Suprapubic skin (tissue), 4 donors: ENCODE results near the gene GRID1. TPM values are rescaled to one million over a fixed set of nuclear protein-coding genes. Genes with fewer than 3 reads are reported as not detected.

ENCODE experiments used
- DNase-seq, 2 donors: peaks; one replicate each; pipeline ENCODE4 v3.0.0-alpha.2; 2019; ENCODE audit warnings: low spot score in 2 of 2
- H3K27ac ChIP-seq: fragments of 200-600 bp; sonication (generic); one replicate; pipeline ENCODE4 v1.5.1; 2019
- H3K27me3 ChIP-seq: fragments of 200-600 bp; sonication (generic); one replicate; pipeline ENCODE4 v1.5.1; 2019
- H3K36me3 ChIP-seq: fragments of 200-600 bp; sonication (generic); one replicate; pipeline ENCODE4 v1.5.1; 2019
- H3K4me1 ChIP-seq: fragments of 200-600 bp; sonication (generic); one replicate; pipeline ENCODE4 v1.5.1; 2019
- H3K4me3 ChIP-seq: fragments of 200-600 bp; sonication (generic); one replicate; pipeline ENCODE4 v1.5.1; 2019; ENCODE audit warnings: mild to moderate bottlenecking
- H3K9me3 ChIP-seq: fragments of 200-600 bp; sonication (generic); one replicate; pipeline ENCODE4 v1.5.1; 2019
- CTCF ChIP-seq, 2 donors: fragments of 200-600 bp in 1 of 2; fragments of 450-650 bp in 1 of 2; sonication (generic) in 1 of 2; IDR thresholded peaks; one replicate each; pipeline ENCODE4 v1.5.1; 2016 to 2019; ENCODE audit warnings: antibody characterized with exemption in 2 of 2, mild to moderate bottlenecking in 1 of 2, moderate library complexity in 1 of 2
- EP300 ChIP-seq: sonication (generic); formaldehyde crosslinking; IDR thresholded peaks from one replicate; pipeline ENCODE4 v1.6.1; 2017; ENCODE audit warnings: antibody characterized with exemption
- POLR2A ChIP-seq, 2 donors: fragments of 450-650 bp; IDR thresholded peaks; one replicate each; pipeline ENCODE4 v1.6.1; 2017; ENCODE audit warnings: antibody characterized with exemption in 2 of 2, mild to moderate bottlenecking in 2 of 2, moderate library complexity in 2 of 2
- POLR2AphosphoS5 ChIP-seq, 3 donors: sonication (generic); formaldehyde crosslinking; IDR thresholded peaks; one replicate each; pipeline ENCODE4 v1.6.1; 2017; ENCODE audit warnings: antibody characterized with exemption in 3 of 3
- WGBS: methylation state at CpG from one replicate; pipeline ENCODE4 v1.1.5; 2018; 5-methylcytosine and 5-hydroxymethylcytosine counted together
- total RNA-seq, 4 donors: library from RNA; depleted of rRNA; stranded (reverse); fragments of >200 nt; gene quantifications; one replicate each; pipeline ENCODE4 v1.1.0, GENCODE V29; 2016

The GRID1 gene
- total RNA-seq, 4 donors from 2014 or later: 1.8 to 3.1 (median 2.4) TPM

GRCh38 chr10:85888004-85888403, 478.6 kb downstream of the GRID1 start:
- no peaks in the 10 kb centered on the region for H3K4me1 ChIP-seq
- DNase-seq: no peak
- TF ChIP-seq POLR2AphosphoS5 (IDR thresholded peaks at IDR 0.05) (no peak), CTCF (IDR thresholded peaks at IDR 0.05) (no peak), EP300 (no peak), POLR2A (IDR thresholded peaks at IDR 0.05) (no peak)
- no peak overlapping the region for H3K27ac ChIP-seq
- H3K4me3 ChIP-seq: no peak overlapping the region
- WGBS: 62% methylated on average over 3 of the region's 3 CpGs
- H3K36me3 ChIP-seq: no peaks in the 10 kb centered on the region
- no peaks in the 10 kb centered on the region for H3K9me3 ChIP-seq
- H3K27me3 ChIP-seq: no peaks in the 10 kb centered on the region

GRCh38 chr10:85874208-85874607, 492.4 kb downstream of the GRID1 start:
- Histone ChIP-seq H3K4me1 (no peaks in the 10 kb centered on the region), H3K27ac (no peak overlapping the region), H3K36me3 (no peaks in the 10 kb centered on the region), H3K27me3 (no peaks in the 10 kb centered on the region), H3K9me3 (no peaks in the 10 kb centered on the region), H3K4me3 (no peak overlapping the region)
- TF ChIP-seq CTCF (IDR thresholded peaks at IDR 0.05): no peak
- TF ChIP-seq POLR2A (IDR thresholded peaks at IDR 0.05): no peak
- no peak for TF ChIP-seq POLR2AphosphoS5 (IDR thresholded peaks at IDR 0.05)
- no peak for TF ChIP-seq EP300
- DNase-seq: no peak

GRCh38 chr10:85873063-85873462, 493.5 kb downstream of the GRID1 start:
- WGBS: 92% methylated on average over 3 of the region's 3 CpGs
- H3K4me1 ChIP-seq: no peaks in the 10 kb centered on the region
- TF ChIP-seq POLR2A (IDR thresholded peaks at IDR 0.05): no peak
- TF ChIP-seq POLR2AphosphoS5 (IDR thresholded peaks at IDR 0.05): no peak
- no peak for TF ChIP-seq EP300
- no peak for TF ChIP-seq CTCF (IDR thresholded peaks at IDR 0.05)
- H3K4me3 ChIP-seq: no peak overlapping the region
- no peaks in the 10 kb centered on the region for H3K36me3 ChIP-seq
- no peak for DNase-seq
- no peak overlapping the region for H3K27ac ChIP-seq
- no peaks in the 10 kb centered on the region for H3K9me3 ChIP-seq
- no peaks in the 10 kb centered on the region for H3K27me3 ChIP-seq

- no peak overlapping the region for H3K4me3 ChIP-seq
- no peak for DNase-seq
- H3K36me3 ChIP-seq: no peaks in the 10 kb centered on the region
- no peaks in the 10 kb centered on the region for H3K4me1 ChIP-seq
- H3K27me3 ChIP-seq: no peaks in the 10 kb centered on the region
- no peak for TF ChIP-seq POLR2A (IDR thresholded peaks at IDR 0.05)
- no peak for TF ChIP-seq EP300
- TF ChIP-seq POLR2AphosphoS5 (IDR thresholded peaks at IDR 0.05): no peak
- no peak for TF ChIP-seq CTCF (IDR thresholded peaks at IDR 0.05)
- no peaks in the 10 kb centered on the region for H3K9me3 ChIP-seq
- 76% methylated on average over 6 of the region's 11 CpGs for WGBS
- H3K27ac ChIP-seq: no peak overlapping the region
Observed at GRCh38 chr10:85868627-85869499, 497.7 kb downstream of the GRID1 start.

- no peaks in the 10 kb centered on the region for H3K27me3 ChIP-seq
- WGBS: 76% methylated on average over 3 of the region's 3 CpGs
- no peaks in the 10 kb centered on the region for H3K9me3 ChIP-seq
- DNase-seq: no peak
- no peaks in the 10 kb centered on the region for H3K36me3 ChIP-seq
- H3K4me1 ChIP-seq: no peaks in the 10 kb centered on the region
- TF ChIP-seq EP300 (no peak), CTCF (IDR thresholded peaks at IDR 0.05) (no peak), POLR2AphosphoS5 (IDR thresholded peaks at IDR 0.05) (no peak), POLR2A (IDR thresholded peaks at IDR 0.05) (no peak)
- H3K27ac ChIP-seq: no peak overlapping the region
- no peak overlapping the region for H3K4me3 ChIP-seq
Observed at GRCh38 chr10:85864868-85865526, 501.6 kb downstream of the GRID1 start.
